Calu3 (cell line): ENCODE measurements around the gene DDN. TPM values are rescaled to one million over a fixed set of nuclear protein-coding genes. Genes with fewer than 3 reads are reported as not detected.

Experiments used
- Bru-seq: library from RNA; stranded (reverse); fragments of 400-500 nt; gene quantifications from one replicate; lab custom pipeline; 2021; lab: Mats Ljungman, UMichigan
- BruChase-seq, 2 experiments: library from RNA; stranded (reverse); fragments of 400-500 nt; gene quantifications; one replicate each; lab custom pipeline; 2021; lab: Mats Ljungman, UMichigan
- BruUV-seq: library from RNA; stranded (reverse); fragments of 400-500 nt; replicated peaks from 2 replicates; lab custom pipeline; 2021; lab: Mats Ljungman, UMichigan
- CTCF ChIA-PET: fragments of 300-600 bp; sonication (Branson Sonifier 250); formaldehyde crosslinking; loops from one replicate; lab custom pipeline; 2022; ENCODE audit warnings: antibody characterized with exemption; lab: Charles Lee
- DNase-seq: peaks from one replicate; pipeline ENCODE4 v3.0.0; 2022
- H3K27ac Mint-ChIP-seq: one replicate; pipeline ENCODE4 v1.8.0; 2022; ENCODE audit warnings: mixed read lengths; ENCODE audit not compliant: unreplicated experiment
- H3K27me3 Mint-ChIP-seq: one replicate; pipeline ENCODE4 v1.8.0; 2022; ENCODE audit warnings: mixed read lengths; ENCODE audit not compliant: unreplicated experiment
- H3K36me3 Mint-ChIP-seq: one replicate; pipeline ENCODE4 v1.8.0; 2022; ENCODE audit warnings: mild to moderate bottlenecking, moderate library complexity, mixed read lengths; ENCODE audit not compliant: insufficient read depth, unreplicated experiment
- H3K4me1 Mint-ChIP-seq: one replicate; pipeline ENCODE4 v1.8.0; 2022; ENCODE audit warnings: mild to moderate bottlenecking, low read depth, mixed read lengths; ENCODE audit not compliant: unreplicated experiment
- H3K4me3 Mint-ChIP-seq: one replicate; pipeline ENCODE4 v1.8.0; 2022; ENCODE audit warnings: mild to moderate bottlenecking, low read depth, moderate library complexity, mixed read lengths; ENCODE audit not compliant: unreplicated experiment
- H3K9me3 Mint-ChIP-seq: one replicate; pipeline ENCODE4 v1.8.0; 2022; ENCODE audit warnings: low read depth, mixed read lengths; ENCODE audit not compliant: unreplicated experiment
- CTCF ChIP-seq: fragments of 200-600 bp; IDR thresholded peaks from one replicate; pipeline ENCODE4 v1.8.0; 2022; ENCODE audit warnings: antibody characterized with exemption; ENCODE audit not compliant: unreplicated experiment
- intact Hi-C: fragments of 100-400 bp; cut with micrococcal nuclease; formaldehyde crosslinking; loops from one replicate; pipeline ENCODE4 v1.10.0; 2022; ENCODE audit not compliant: unreplicated experiment
- long read RNA-seq: library from polyadenylated mRNA; stranded (forward); transcript quantifications from one replicate; pipeline ENCODE4 v2.0.0, GENCODE V29; 2022
- total RNA-seq: library from RNA; stranded (reverse); gene quantifications from 2 replicates; pipeline ENCODE4 v1.2.3, GENCODE V29; 2022

DDN gene
- total RNA-seq = 0.12 and 0.21 TPM in 2 replicates
- Bru-seq, nascent RNA = percentile 21 among the genes with signal in this experiment
- percentile 16 among the genes with signal in this experiment for BruChase-seq, experiment 1, labeled RNA remaining after a 6-hour chase
- percentile 18 among the genes with signal in this experiment for BruChase-seq, experiment 2, labeled RNA remaining after a 2-hour chase
- long read RNA-seq = 0 reads

- no peak for DNase-seq
- Mint-ChIP-seq H3K27ac (no peak within 1 kb of the TSS), H3K9me3 (no peaks in the 10 kb centered on the region), H3K27me3 (peaks cover 14% of the 10 kb centered on the region), H3K4me3 (peak within 1 kb of the TSS; percentile 68), H3K36me3 (peaks cover 9% of the 10 kb centered on the region), H3K4me1 (peaks cover 17% of the 10 kb centered on the region)
- CTCF ChIA-PET = interaction anchor here (1.1 to 1.6 kb wide), 2 partner anchors 12 to 19 kb away, joined by 3 to 5 read pairs; partner anchors contain the start of gene PRKAG1
- no TSS peak for BruUV-seq
- intact Hi-C loops = loop anchor here (5.0 kb wide), 1 partner anchor 147 kb away; the partner anchor contains the start of gene DDX23
- no peak for TF ChIP-seq CTCF
Measured at GRCh38 chr12:48999371-49000131, at the start of gene DDN. DDN (minus strand) TSS chr12:48999375; CDS start chr12:48999287, 88 bp downstream.

- H3K36me3 Mint-ChIP-seq = peaks cover 51% of the 10 kb centered on the region
- DNase-seq = no peak
Measured at GRCh38 chr12:49048953-49049352, 49.8 kb upstream of the DDN start.

GRCh38 chr12:49046129-49046895, 47.1 kb upstream of the DDN start:
- Mint-ChIP-seq H3K36me3 (peaks cover 49% of the 10 kb centered on the region), H3K4me1 (no peaks in the 10 kb centered on the region), H3K27me3 (no peaks in the 10 kb centered on the region), H3K27ac (no peak overlapping the region), H3K4me3 (no peak overlapping the region), H3K9me3 (no peaks in the 10 kb centered on the region)
- intact Hi-C loops = no loop called here
- no peak for DNase-seq
- CTCF ChIA-PET = interaction anchor here (0.7 kb wide), 1 partner anchor 9 kb away, joined by 3 read pairs; no protein-coding TSS in a partner anchor
- no peak for TF ChIP-seq CTCF
- no TSS peak for BruUV-seq

More at GRCh38 chr12:49048953-49049352, 49.8 kb upstream of the DDN start:
- intact Hi-C loops = no loop called here
- no peak for TF ChIP-seq CTCF
- H3K4me1 Mint-ChIP-seq = no peaks in the 10 kb centered on the region
- H3K27me3 Mint-ChIP-seq = no peaks in the 10 kb centered on the region
- H3K4me3 Mint-ChIP-seq = no peak overlapping the region
- CTCF ChIA-PET = no interaction called here
- no peaks in the 10 kb centered on the region for H3K9me3 Mint-ChIP-seq
- H3K27ac Mint-ChIP-seq = no peak overlapping the region
- BruUV-seq = no TSS peak

- Mint-ChIP-seq H3K36me3 (peaks cover 47% of the 10 kb centered on the region), H3K27ac (no peak overlapping the region), H3K9me3 (no peaks in the 10 kb centered on the region), H3K4me1 (no peaks in the 10 kb centered on the region), H3K27me3 (no peaks in the 10 kb centered on the region), H3K4me3 (no peak overlapping the region)
- intact Hi-C loops = no loop called here
- DNase-seq = no peak
- CTCF ChIA-PET = no interaction called here
- TF ChIP-seq CTCF = no peak
- no TSS peak for BruUV-seq
Measured at GRCh38 chr12:49044660-49045059, 45.5 kb upstream of the DDN start.
